ENCODE data around the gene ZNF284. TPM values are rescaled to one million over a fixed set of nuclear protein-coding genes. Genes with fewer than 3 reads are reported as not detected.

ZNF284 gene
- total and polyA plus RNA-seq, 2 experiments from 2014 or later: 1.9 to 2.0 TPM

- Histone ChIP-seq H3K4me1 (ENCODE audit: insufficient read depth) (peaks cover 12% of the 10 kb centered on the region; the same call in 1 of the 2 replicates), H4K20me1 (ENCODE audit: insufficient read depth) (no peaks in the 10 kb centered on the region), H3K36me3 (ENCODE audit: low read depth) (peaks cover 5% of the 10 kb centered on the region; the same call in 1 of the 2 replicates), H3K9me2 (ENCODE audit: insufficient read depth) (no peaks in the 10 kb centered on the region), H3K27me3 (replicated peaks; ENCODE audit: insufficient read depth) (no peaks in the 10 kb centered on the region), H3K27ac (no peak overlapping the region), H3K9ac (no peak overlapping the region), H3K4me3 (no peak overlapping the region), H3K4me2 (ENCODE audit: unreplicated experiment) (no peak overlapping the region), H3F3A (ENCODE audit: insufficient read depth) (no peaks in the 10 kb centered on the region), H3K79me2 (ENCODE audit: insufficient read depth) (peaks cover 25% of the 10 kb centered on the region), H3K9me3 (ENCODE audit: low read depth) (no peaks in the 10 kb centered on the region), H2AFZ (no peak overlapping the region)
- 92 to 96% methylated on average over 5 of the region's 5 CpGs for WGBS, 2 experiments (ENCODE audit: low coverage in 1 of 2, low lambda C conversion rate in 2 of 2, missing lambda C conversion rate in 2 of 2)
- DNase-seq: no peak
- TF ChIP-seq EZH2phosphoT487 (IDR thresholded peaks at IDR 0.05; ENCODE audit: insufficient read depth, low read depth) (no peak), EZH2 (IDR thresholded peaks at IDR 0.05; ENCODE audit: insufficient read depth, poor library complexity, severe bottlenecking) (no peak)
- in situ Hi-C loops (cut with MboI): no loop called here
Measured at GRCh38 chr19:44055870-44056269, 16.1 kb upstream of the ZNF284 start.

GRCh38 chr19:44059229-44059628 lies 12.7 kb upstream of the ZNF284 start:
- TF ChIP-seq EZH2 (IDR thresholded peaks at IDR 0.05; ENCODE audit: insufficient read depth, poor library complexity, severe bottlenecking): no peak
- H3K27me3 ChIP-seq (replicated peaks; ENCODE audit: insufficient read depth): no peaks in the 10 kb centered on the region
- H3K36me3 ChIP-seq (ENCODE audit: low read depth): peaks cover 13% of the 10 kb centered on the region
- H3K27ac ChIP-seq: no peak overlapping the region
- H3K9me3 ChIP-seq (ENCODE audit: low read depth): no peaks in the 10 kb centered on the region
- no peaks in the 10 kb centered on the region for H3K9me2 ChIP-seq (ENCODE audit: insufficient read depth)
- in situ Hi-C loops (cut with MboI): no loop called here
- peaks cover 7% of the 10 kb centered on the region; the same call in 1 of the 2 replicates for H3K79me2 ChIP-seq (ENCODE audit: insufficient read depth)
- no peak overlapping the region for H3K9ac ChIP-seq
- no peaks in the 10 kb centered on the region for H4K20me1 ChIP-seq (ENCODE audit: insufficient read depth)
- 96 to 97% methylated on average over 2 of the region's 2 CpGs for WGBS, 2 experiments (ENCODE audit: low coverage in 1 of 2, low lambda C conversion rate in 2 of 2, missing lambda C conversion rate in 2 of 2)
- H3K4me3 ChIP-seq: no peak overlapping the region
- H3K4me1 ChIP-seq (ENCODE audit: insufficient read depth): no peaks in the 10 kb centered on the region
- no peak overlapping the region for H3K4me2 ChIP-seq (ENCODE audit: unreplicated experiment)
- no peaks in the 10 kb centered on the region for H3F3A ChIP-seq (ENCODE audit: insufficient read depth)
- DNase-seq: no peak
- H2AFZ ChIP-seq: no peak overlapping the region

DNA sequence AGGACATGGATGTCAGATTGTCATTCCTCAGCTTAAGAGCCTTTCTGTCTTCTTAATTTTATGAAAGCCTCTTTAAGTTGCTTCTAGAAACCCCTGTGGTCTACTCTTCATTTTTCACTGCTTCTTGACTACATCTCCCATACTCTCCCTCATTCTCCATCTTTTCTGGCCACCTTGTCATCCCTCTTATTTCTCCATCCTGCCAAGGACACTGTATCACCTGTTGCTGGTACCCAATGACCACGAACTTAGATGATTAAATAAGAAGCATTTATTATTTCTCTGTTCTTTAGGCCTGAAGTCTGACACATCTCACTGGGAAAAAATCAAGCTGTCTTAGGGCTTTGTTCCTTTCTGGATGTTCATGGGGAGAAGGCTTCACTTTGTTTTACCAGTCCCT lies 10.9 kb upstream of the ZNF284 start:
- Histone ChIP-seq H3K36me3 (ENCODE audit: low read depth) (peaks cover 25% of the 10 kb centered on the region), H3F3A (ENCODE audit: insufficient read depth) (no peaks in the 10 kb centered on the region), H4K20me1 (ENCODE audit: insufficient read depth) (no peaks in the 10 kb centered on the region), H3K4me1 (ENCODE audit: insufficient read depth) (no peaks in the 10 kb centered on the region), H3K79me2 (ENCODE audit: insufficient read depth) (no peaks in the 10 kb centered on the region), H3K4me3 (no peak overlapping the region), H3K27me3 (replicated peaks; ENCODE audit: insufficient read depth) (no peaks in the 10 kb centered on the region), H3K9me2 (ENCODE audit: insufficient read depth) (no peaks in the 10 kb centered on the region), H2AFZ (no peak overlapping the region), H3K9me3 (ENCODE audit: low read depth) (no peaks in the 10 kb centered on the region), H3K4me2 (ENCODE audit: unreplicated experiment) (no peak overlapping the region), H3K27ac (no peak overlapping the region), H3K9ac (no peak overlapping the region)
- whole genome bisulfite sequencing, 2 experiments (ENCODE audit: low coverage in 1 of 2, low lambda C conversion rate in 2 of 2, missing lambda C conversion rate in 2 of 2): 91 to 100% methylated on average over 1 of the region's 1 CpG
- no peak for TF ChIP-seq EZH2 (IDR thresholded peaks at IDR 0.05; ENCODE audit: insufficient read depth, poor library complexity, severe bottlenecking)
- no peak for TF ChIP-seq EZH2phosphoT487 (IDR thresholded peaks at IDR 0.05; ENCODE audit: insufficient read depth, low read depth)
- in situ Hi-C loops (cut with MboI): no loop called here
- DNase-seq: no peak

- no peaks in the 10 kb centered on the region for H3K9me3 ChIP-seq (ENCODE audit: low read depth)
- no peaks in the 10 kb centered on the region for H4K20me1 ChIP-seq (ENCODE audit: insufficient read depth)
- DNase-seq: no peak
- H3K36me3 ChIP-seq (ENCODE audit: low read depth): peaks cover 37% of the 10 kb centered on the region
- H3K4me3 ChIP-seq: no peak overlapping the region
- H3K27ac ChIP-seq: no peak overlapping the region
- H3K79me2 ChIP-seq (ENCODE audit: insufficient read depth): no peaks in the 10 kb centered on the region
- H2AFZ ChIP-seq: no peak overlapping the region
- no peak overlapping the region for H3K9ac ChIP-seq
- H3K9me2 ChIP-seq (ENCODE audit: insufficient read depth): no peaks in the 10 kb centered on the region
- H3K4me1 ChIP-seq (ENCODE audit: insufficient read depth): no peaks in the 10 kb centered on the region
- H3K27me3 ChIP-seq (replicated peaks; ENCODE audit: insufficient read depth): no peaks in the 10 kb centered on the region
- no peak overlapping the region for H3K4me2 ChIP-seq (ENCODE audit: unreplicated experiment)
- in situ Hi-C loops (cut with MboI): no loop called here
- 55 to 57% methylated on average over 3 of the region's 3 CpGs for WGBS, 2 experiments (ENCODE audit: low coverage in 1 of 2, low lambda C conversion rate in 2 of 2, missing lambda C conversion rate in 2 of 2)
- no peak for TF ChIP-seq EZH2 (IDR thresholded peaks at IDR 0.05; ENCODE audit: insufficient read depth, poor library complexity, severe bottlenecking)
- no peak for TF ChIP-seq EZH2phosphoT487 (IDR thresholded peaks at IDR 0.05; ENCODE audit: insufficient read depth, low read depth)
- no peaks in the 10 kb centered on the region for H3F3A ChIP-seq (ENCODE audit: insufficient read depth)
Measured at GRCh38 chr19:44066305-44066704, 5.7 kb upstream of the ZNF284 start.

GRCh38 chr19:44069415-44069814 lies 2.5 kb upstream of the ZNF284 start:
- in situ Hi-C loops (cut with MboI): no loop called here
- peaks cover 32% of the 10 kb centered on the region for H3K36me3 ChIP-seq (ENCODE audit: low read depth)
- no peaks in the 10 kb centered on the region for H3K9me3 ChIP-seq (ENCODE audit: low read depth)
- no peak overlapping the region for H3K4me3 ChIP-seq
- no peak overlapping the region for H2AFZ ChIP-seq
- 100% methylated on average over 1 of the region's 1 CpG for WGBS, 2 experiments (ENCODE audit: low coverage in 1 of 2, low lambda C conversion rate in 2 of 2, missing lambda C conversion rate in 2 of 2)
- H3K79me2 ChIP-seq (ENCODE audit: insufficient read depth): peaks cover 23% of the 10 kb centered on the region
- H3K4me1 ChIP-seq (ENCODE audit: insufficient read depth): peaks cover 6% of the 10 kb centered on the region; the same call in 1 of the 2 replicates
- no peak overlapping the region for H3K9ac ChIP-seq
- no peaks in the 10 kb centered on the region for H4K20me1 ChIP-seq (ENCODE audit: insufficient read depth)
- no peaks in the 10 kb centered on the region for H3F3A ChIP-seq (ENCODE audit: insufficient read depth)
- H3K9me2 ChIP-seq (ENCODE audit: insufficient read depth): no peaks in the 10 kb centered on the region
- no peak overlapping the region for H3K4me2 ChIP-seq (ENCODE audit: unreplicated experiment)
- no peak for DNase-seq
- TF ChIP-seq EZH2 (IDR thresholded peaks at IDR 0.05; ENCODE audit: insufficient read depth, poor library complexity, severe bottlenecking): no peak
- no peak for TF ChIP-seq EZH2phosphoT487 (IDR thresholded peaks at IDR 0.05; ENCODE audit: insufficient read depth, low read depth)
- H3K27ac ChIP-seq: no peak overlapping the region
- H3K27me3 ChIP-seq (replicated peaks; ENCODE audit: insufficient read depth): no peaks in the 10 kb centered on the region
